ENCODE results near the gene GALNT17. TPM values are rescaled to one million over a fixed set of nuclear protein-coding genes. Genes with fewer than 3 reads are reported as not detected.

Gene GALNT17
- total RNA-seq, 2 experiments from 2014 or later, result not detected

- Mint-ChIP-seq H3K27me3 (no peaks in the 10 kb centered on the region), H3K4me1 (ENCODE audit: low read depth) (no peaks in the 10 kb centered on the region), H3K27ac (no peak overlapping the region), H3K36me3 (ENCODE audit: low read depth) (no peaks in the 10 kb centered on the region), H3K4me3 (no peak overlapping the region), H3K9me3 (peaks cover 7% of the 10 kb centered on the region)
- no peak overlapping the region for H3K4me3 ChIP-seq (ENCODE audit: low read length)
- ChIA-PET CTCF (no interaction called here), POLR2A (no interaction called here)
- no peak for TF ChIP-seq CTCF (IDR thresholded peaks at IDR 0.05)
- no peaks in the 10 kb centered on the region for H3K27me3 ChIP-seq (ENCODE audit: control insufficient read depth in 1 of 2, insufficient read depth in 2 of 2, low read length in 2 of 2)
- H3K27ac ChIP-seq (ENCODE audit: low read depth in 1 of 2, low read length in 2 of 2), result no peak overlapping the region
- intact Hi-C loops (cut with DNase I, micrococcal nuclease), result no loop called here
- peaks cover 0 to 4% of the 10 kb centered on the region in 2 experiments for H3K9me3 ChIP-seq (ENCODE audit: control insufficient read depth in 1 of 2, insufficient read depth in 1 of 2, low read length in 2 of 2)
- ATAC-seq (ENCODE audit: poor library complexity) (no peak), DNase-seq (no peak)
- no peaks in the 10 kb centered on the region for H3K36me3 ChIP-seq (ENCODE audit: insufficient read depth, low read length)
- H3K4me1 ChIP-seq (ENCODE audit: insufficient read depth, low read length), result no peaks in the 10 kb centered on the region
Observed at GRCh38 chr7:71165708-71166107, 33.8 kb downstream of the GALNT17 start.

GRCh38 chr7:71171476-71171875, 39.5 kb downstream of the GALNT17 start:
- Mint-ChIP-seq H3K27ac (no peak overlapping the region), H3K27me3 (no peaks in the 10 kb centered on the region), H3K4me3 (no peak overlapping the region), H3K4me1 (ENCODE audit: low read depth) (no peaks in the 10 kb centered on the region), H3K36me3 (ENCODE audit: low read depth) (no peaks in the 10 kb centered on the region), H3K9me3 (peaks cover 8% of the 10 kb centered on the region)
- intact Hi-C loops (cut with DNase I, micrococcal nuclease), result loop anchor here in 1 of 2 experiments (10.0 kb wide), 1 partner anchor 63 kb away; no protein-coding TSS in a partner anchor
- ChIA-PET POLR2A (no interaction called here), CTCF (no interaction called here)
- Histone ChIP-seq H3K4me1 (ENCODE audit: insufficient read depth, low read length) (no peaks in the 10 kb centered on the region), H3K27me3 (ENCODE audit: control insufficient read depth in 1 of 2, insufficient read depth in 2 of 2, low read length in 2 of 2) (no peaks in the 10 kb centered on the region), H3K36me3 (ENCODE audit: insufficient read depth, low read length) (no peaks in the 10 kb centered on the region), H3K4me3 (ENCODE audit: low read length) (no peak overlapping the region), H3K27ac (ENCODE audit: low read depth in 1 of 2, low read length in 2 of 2) (no peak overlapping the region), H3K9me3 (ENCODE audit: control insufficient read depth in 1 of 2, insufficient read depth in 1 of 2, low read length in 2 of 2) (peaks cover 0 to 9% of the 10 kb centered on the region in 2 experiments)
- DNase-seq (no peak), ATAC-seq (ENCODE audit: poor library complexity) (no peak)
- no peak for TF ChIP-seq CTCF (IDR thresholded peaks at IDR 0.05)

GRCh38 chr7:71173955-71174354, 42.0 kb downstream of the GALNT17 start:
- Histone ChIP-seq H3K4me1 (ENCODE audit: insufficient read depth, low read length) (no peaks in the 10 kb centered on the region), H3K9me3 (ENCODE audit: control insufficient read depth in 1 of 2, insufficient read depth in 1 of 2, low read length in 2 of 2) (peaks cover 0 to 5% of the 10 kb centered on the region in 2 experiments), H3K27me3 (ENCODE audit: control insufficient read depth in 1 of 2, insufficient read depth in 2 of 2, low read length in 2 of 2) (no peaks in the 10 kb centered on the region), H3K36me3 (ENCODE audit: insufficient read depth, low read length) (no peaks in the 10 kb centered on the region), H3K27ac (ENCODE audit: low read depth in 1 of 2, low read length in 2 of 2) (no peak overlapping the region), H3K4me3 (ENCODE audit: low read length) (no peak overlapping the region)
- DNase-seq, result no peak
- no peak overlapping the region for H3K27ac Mint-ChIP-seq
- peaks cover 13% of the 10 kb centered on the region for H3K9me3 Mint-ChIP-seq
- intact Hi-C loops (cut with DNase I, micrococcal nuclease), result loop anchor here in 1 of 2 experiments (10.0 kb wide), 1 partner anchor 61 kb away; no protein-coding TSS in a partner anchor
- no peaks in the 10 kb centered on the region for H3K4me1 Mint-ChIP-seq (ENCODE audit: low read depth)
- no peaks in the 10 kb centered on the region for H3K27me3 Mint-ChIP-seq
- ATAC-seq (ENCODE audit: poor library complexity), result no peak
- no peak overlapping the region for H3K4me3 Mint-ChIP-seq
- TF ChIP-seq CTCF (IDR thresholded peaks at IDR 0.05), result no peak
- ChIA-PET CTCF (no interaction called here), POLR2A (no interaction called here)
- no peaks in the 10 kb centered on the region for H3K36me3 Mint-ChIP-seq (ENCODE audit: low read depth)
